Breast epithelium (tissue), 4 donors: Measurements from ENCODE around the gene PRKACA. TPM values are rescaled to one million over a fixed set of nuclear protein-coding genes. Genes with fewer than 3 reads are reported as not detected.

Experiments used
- DNase-seq, 2 donors: peaks; one replicate each; pipeline ENCODE4 v3.0.0-alpha.2; 2019; ENCODE audit warnings: low spot score in 2 of 2
- H3K27ac ChIP-seq, 2 donors: fragments of 200-600 bp; sonication (generic) in 1 of 2; one replicate each; pipeline ENCODE4 v1.5.1; 2016 to 2019; ENCODE audit warnings: mild to moderate bottlenecking in 1 of 2
- H3K27me3 ChIP-seq, 2 donors: fragments of 200-600 bp; sonication (generic) in 1 of 2; one replicate each; pipeline versions ENCODE4 v1.5.1 to v1.6.0; 2017 to 2019; ENCODE audit warnings: control low read depth in 1 of 2, mild to moderate bottlenecking in 1 of 2
- H3K36me3 ChIP-seq: fragments of 200-600 bp; one replicate; pipeline ENCODE4 v1.5.1; 2019
- H3K4me1 ChIP-seq, 2 donors: fragments of 200-600 bp; sonication (generic); one replicate each; pipeline ENCODE4 v1.5.1; 2016 to 2019; ENCODE audit warnings: control low read depth in 1 of 2
- H3K4me3 ChIP-seq, 3 donors: fragments of 200-600 bp; sonication (generic); 1 replicate in 2 of 3; 2 replicates in 1 of 3; pipeline ENCODE4 v1.5.1; 2016 to 2019; ENCODE audit warnings: mild to moderate bottlenecking in 3 of 3, moderate library complexity in 2 of 3
- H3K9me3 ChIP-seq, 2 donors: fragments of 200-600 bp; sonication (generic) in 1 of 2; one replicate each; pipeline ENCODE4 v1.5.1; 2016 to 2019; ENCODE audit warnings: control low read depth in 1 of 2
- CTCF ChIP-seq, 3 donors: fragments of 450-650 bp; IDR thresholded peaks; one replicate each; pipeline ENCODE4 v1.5.1; 2016 to 2017; ENCODE audit warnings: antibody characterized with exemption in 3 of 3, mild to moderate bottlenecking in 3 of 3, moderate library complexity in 3 of 3
- POLR2A ChIP-seq: fragments of 450-650 bp; IDR thresholded peaks from one replicate; pipeline ENCODE4 v1.6.1; 2016; ENCODE audit warnings: antibody characterized with exemption, mild to moderate bottlenecking, moderate library complexity
- POLR2AphosphoS5 ChIP-seq, 3 donors: sonication (generic); formaldehyde crosslinking; IDR thresholded peaks; one replicate each; pipeline ENCODE4 v1.6.1; 2017; ENCODE audit warnings: antibody characterized with exemption in 3 of 3
- intact Hi-C: fragments of 100-400 bp; cut with DNase I; formaldehyde crosslinking; loops from one replicate; pipeline ENCODE4 v1.15.1; 2023; ENCODE audit warnings: low total_unique reads
- total RNA-seq, 3 donors: library from RNA; depleted of rRNA; stranded (reverse); fragments of >200 nt; gene quantifications; one replicate each; pipeline ENCODE4 v1.1.0, GENCODE V29; 2016

Gene PRKACA
- total RNA-seq, 3 donors from 2014 or later, result 27.2 to 44.8 (median 35.4) TPM

GRCh38 chr19:14150770-14151661 is 33.5 kb upstream of the PRKACA start:
- intact Hi-C loops, result no loop called here
- Histone ChIP-seq H3K9me3 (no peaks in the 10 kb centered on the region), H3K27ac (peak overlapping the region; percentile 74 to 90), H3K4me3 (no peak overlapping the region), H3K36me3 (no peaks in the 10 kb centered on the region), H3K4me1 (peaks cover 6 to 8% of the 10 kb centered on the region in 2 donors), H3K27me3 (no peaks in the 10 kb centered on the region)
- DNase-seq, result no peak
- TF ChIP-seq CTCF (IDR thresholded peaks at IDR 0.05) (no peak), POLR2AphosphoS5 (IDR thresholded peaks at IDR 0.05) (no peak), POLR2A (no peak)

GRCh38 chr19:14150041-14150769 is 32.6 kb upstream of the PRKACA start:
- no peak for TF ChIP-seq POLR2AphosphoS5 (IDR thresholded peaks at IDR 0.05)
- no peak for TF ChIP-seq CTCF (IDR thresholded peaks at IDR 0.05)
- TF ChIP-seq POLR2A, result no peak
- H3K27ac ChIP-seq, result peak overlapping the region; percentile 74 to 90
- no peaks in the 10 kb centered on the region for H3K9me3 ChIP-seq
- intact Hi-C loops, result no loop called here
- DNase-seq, result no peak
- peaks cover 6 to 8% of the 10 kb centered on the region in 2 donors for H3K4me1 ChIP-seq
- no peaks in the 10 kb centered on the region for H3K36me3 ChIP-seq
- H3K4me3 ChIP-seq, result peak overlapping the region in 2 of 3 donors; percentile 28 to 33
- no peaks in the 10 kb centered on the region for H3K27me3 ChIP-seq

DNA sequence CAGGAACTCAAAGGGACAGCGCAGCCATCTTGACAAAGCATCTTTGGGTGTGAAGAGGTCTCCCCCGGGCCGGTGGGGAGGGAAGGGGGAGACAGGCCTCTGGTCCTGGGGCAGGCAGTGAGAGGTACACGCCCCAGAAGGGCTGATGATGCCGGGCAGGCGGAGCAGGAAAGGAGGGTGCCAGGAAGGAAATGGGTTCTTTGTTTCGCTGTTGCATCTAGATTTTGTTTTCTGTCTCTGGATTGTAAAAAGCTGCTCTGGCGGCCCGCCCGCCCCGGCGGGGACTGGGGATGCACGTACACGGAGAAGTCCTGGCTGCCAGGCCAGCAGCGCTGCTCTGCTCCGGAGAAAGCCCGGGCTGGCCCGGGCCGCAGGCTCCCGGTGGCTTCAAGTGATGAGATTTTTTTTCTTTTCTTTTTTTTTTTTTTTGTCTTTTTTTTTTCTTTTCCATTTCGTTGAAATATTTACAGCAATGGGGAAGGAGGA is 32.0 kb upstream of the PRKACA start:
- Histone ChIP-seq H3K36me3 (no peaks in the 10 kb centered on the region), H3K4me3 (peak overlapping the region; percentile 28 to 48 (median 30)), H3K4me1 (peaks cover 6 to 8% of the 10 kb centered on the region in 2 donors), H3K9me3 (no peaks in the 10 kb centered on the region), H3K27me3 (no peaks in the 10 kb centered on the region), H3K27ac (peak overlapping the region; percentile 74 to 90)
- peak; percentile 67 to 83 for DNase-seq
- peak in 1 of 3 donors; percentile 13 for TF ChIP-seq POLR2AphosphoS5 (IDR thresholded peaks at IDR 0.05)
- TF ChIP-seq CTCF (IDR thresholded peaks at IDR 0.05), result no peak
- intact Hi-C loops, result no loop called here

GRCh38 chr19:14148751-14149410 is 31.3 kb upstream of the PRKACA start:
- intact Hi-C loops, result no loop called here
- Histone ChIP-seq H3K4me3 (peak overlapping the region in 2 of 3 donors; percentile 28 to 48), H3K27ac (peak overlapping the region; percentile 74 to 90), H3K4me1 (peaks cover 6 to 8% of the 10 kb centered on the region in 2 donors), H3K27me3 (no peaks in the 10 kb centered on the region), H3K9me3 (no peaks in the 10 kb centered on the region), H3K36me3 (no peaks in the 10 kb centered on the region)
- TF ChIP-seq POLR2A, result no peak
- TF ChIP-seq CTCF (IDR thresholded peaks at IDR 0.05), result no peak
- TF ChIP-seq POLR2AphosphoS5 (IDR thresholded peaks at IDR 0.05), result no peak
- DNase-seq, result no peak
